NCI-H345 treated with DMSO at 0.1 percent for 48 hours (cell line): ENCODE results near the gene IMMT.

Experiments used
- DNase-seq: peaks from one replicate; lab custom pipeline; 2025; ENCODE audit not compliant: unreplicated experiment; lab: John Stamatoyannopoulos, UW

Gene IMMT

DNA sequence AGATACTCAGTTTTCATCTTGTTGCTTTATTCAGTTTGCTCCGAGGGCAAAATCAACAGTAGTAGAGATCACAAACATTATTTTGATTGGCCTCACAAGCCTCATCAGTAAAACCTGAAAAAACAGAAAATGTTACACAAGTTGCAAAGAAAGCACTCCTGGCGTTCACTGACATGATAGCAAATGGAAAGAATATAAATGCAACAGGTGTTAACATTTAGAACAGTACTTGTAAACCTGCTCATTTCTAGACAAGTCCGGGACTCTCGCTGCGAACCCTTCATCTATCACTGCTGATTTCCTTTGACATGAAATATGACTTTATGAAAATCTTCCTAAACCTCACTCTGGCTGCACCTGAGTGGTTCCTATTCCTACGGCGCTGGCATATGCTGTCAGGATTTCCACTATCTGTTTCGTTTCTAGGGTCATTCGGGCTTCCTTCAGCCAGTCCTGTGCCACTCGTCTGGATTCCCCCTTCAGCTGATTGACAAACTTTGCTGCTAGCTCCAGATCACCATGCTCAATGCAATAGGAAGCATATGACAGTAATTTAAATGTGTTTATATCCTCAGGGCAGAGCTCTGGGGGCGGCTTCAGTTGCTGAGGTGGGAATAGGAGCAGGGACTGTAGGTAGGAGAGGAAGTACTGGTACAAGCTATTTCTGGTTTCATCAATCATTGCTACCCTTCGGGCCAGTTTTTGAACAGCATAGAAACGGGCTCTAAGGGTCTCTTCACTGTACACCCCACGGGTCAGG lies 51.2 kb downstream of the IMMT start:
- no peak for DNase-seq

DNA sequence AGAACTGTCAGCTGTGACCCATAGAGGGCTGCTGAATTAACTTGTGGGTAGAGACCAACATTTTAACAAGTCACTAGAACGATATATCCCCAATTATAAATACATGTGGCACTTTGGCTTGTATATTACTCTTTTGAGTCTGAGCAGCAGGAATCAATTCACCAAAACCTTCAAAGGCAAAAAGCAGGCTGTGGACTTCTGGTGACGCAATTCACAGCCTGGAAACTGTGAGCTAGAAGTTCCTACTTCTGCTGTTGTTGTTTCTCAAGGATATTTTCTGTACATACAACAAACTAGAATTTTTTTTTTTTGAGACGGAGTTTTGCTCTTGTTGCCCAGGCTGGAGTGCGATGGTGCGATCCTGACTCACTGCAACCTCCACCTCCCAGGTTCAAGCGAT lies 52.0 kb downstream of the IMMT start:
- DNase-seq = no peak

DNA sequence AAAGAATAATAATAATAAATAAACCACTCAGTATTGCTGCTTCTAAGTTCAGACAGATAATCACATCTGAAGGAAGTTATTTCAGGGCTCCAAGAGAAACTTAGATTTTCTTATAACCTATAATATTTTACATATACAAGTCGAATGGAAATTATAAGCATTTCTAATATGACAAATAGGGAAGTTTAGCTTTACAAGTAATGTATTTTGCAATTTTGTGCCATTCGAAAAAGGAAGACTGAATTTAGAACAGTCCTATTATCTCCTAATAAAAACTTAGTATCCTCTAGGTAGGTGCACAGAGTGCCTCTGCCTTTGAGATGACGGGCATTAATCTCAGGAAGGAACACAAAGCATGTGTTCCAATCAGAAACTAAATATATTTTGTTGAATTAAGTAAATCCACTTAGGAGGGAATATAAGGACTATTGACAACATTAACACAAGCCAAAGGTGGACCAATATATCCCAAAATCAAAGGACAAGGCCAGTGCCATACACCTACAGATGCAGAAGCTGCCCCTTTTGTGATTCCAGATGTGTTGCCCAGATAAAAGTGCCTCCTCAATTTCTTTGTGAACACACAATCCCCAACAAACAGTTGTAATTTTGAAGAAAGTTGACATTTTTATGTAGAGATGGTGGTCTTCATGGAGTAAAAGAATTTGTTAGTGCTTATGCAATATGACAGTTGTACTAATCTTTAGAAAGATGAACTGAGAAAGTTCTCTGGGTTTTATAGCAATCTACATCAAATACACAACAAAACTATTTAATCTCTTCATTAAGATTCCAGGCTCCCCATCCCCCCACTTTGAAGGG lies 52.6 kb downstream of the IMMT start:
- no peak for DNase-seq

DNA sequence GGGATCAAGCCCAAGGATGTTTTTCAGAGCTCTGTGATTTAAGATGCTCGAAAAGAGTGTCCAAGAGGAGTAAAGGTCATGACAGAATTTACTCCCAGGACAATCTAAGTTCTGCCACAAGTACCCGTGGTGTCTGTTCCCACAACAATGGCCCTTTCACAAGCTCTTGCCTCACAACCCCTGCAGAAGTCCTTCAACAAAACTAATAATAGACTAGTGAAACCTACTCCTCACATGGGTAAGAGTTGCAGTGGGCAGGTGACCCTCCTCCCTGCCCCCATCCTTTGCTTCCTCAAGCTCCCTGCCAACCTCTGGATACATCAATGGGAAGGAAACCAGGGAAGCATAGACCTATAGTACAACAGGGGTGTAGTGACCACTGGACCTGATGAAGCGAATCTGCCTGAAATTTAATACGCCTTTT lies 54.3 kb downstream of the IMMT start:
- DNase-seq = no peak

DNA sequence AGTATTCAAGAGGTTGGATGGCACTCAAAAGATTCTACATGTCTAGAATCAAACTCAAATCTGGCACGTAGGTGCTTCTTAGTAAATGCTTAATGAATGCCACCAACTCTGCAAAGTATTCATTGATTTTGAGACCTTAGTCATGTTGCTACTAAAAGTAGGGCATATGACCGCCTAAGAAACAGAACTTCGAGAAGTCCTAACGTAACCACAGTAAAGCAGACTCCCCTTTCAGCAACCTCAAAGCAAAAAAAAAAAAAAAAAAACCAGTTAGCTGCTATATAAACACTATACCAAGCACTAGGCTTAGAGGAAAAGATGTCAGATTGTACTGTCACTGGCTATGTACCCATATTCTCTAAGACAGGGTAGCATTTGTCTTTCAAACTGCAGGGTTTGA lies 55.3 kb downstream of the IMMT start:
- DNase-seq = no peak

DNA sequence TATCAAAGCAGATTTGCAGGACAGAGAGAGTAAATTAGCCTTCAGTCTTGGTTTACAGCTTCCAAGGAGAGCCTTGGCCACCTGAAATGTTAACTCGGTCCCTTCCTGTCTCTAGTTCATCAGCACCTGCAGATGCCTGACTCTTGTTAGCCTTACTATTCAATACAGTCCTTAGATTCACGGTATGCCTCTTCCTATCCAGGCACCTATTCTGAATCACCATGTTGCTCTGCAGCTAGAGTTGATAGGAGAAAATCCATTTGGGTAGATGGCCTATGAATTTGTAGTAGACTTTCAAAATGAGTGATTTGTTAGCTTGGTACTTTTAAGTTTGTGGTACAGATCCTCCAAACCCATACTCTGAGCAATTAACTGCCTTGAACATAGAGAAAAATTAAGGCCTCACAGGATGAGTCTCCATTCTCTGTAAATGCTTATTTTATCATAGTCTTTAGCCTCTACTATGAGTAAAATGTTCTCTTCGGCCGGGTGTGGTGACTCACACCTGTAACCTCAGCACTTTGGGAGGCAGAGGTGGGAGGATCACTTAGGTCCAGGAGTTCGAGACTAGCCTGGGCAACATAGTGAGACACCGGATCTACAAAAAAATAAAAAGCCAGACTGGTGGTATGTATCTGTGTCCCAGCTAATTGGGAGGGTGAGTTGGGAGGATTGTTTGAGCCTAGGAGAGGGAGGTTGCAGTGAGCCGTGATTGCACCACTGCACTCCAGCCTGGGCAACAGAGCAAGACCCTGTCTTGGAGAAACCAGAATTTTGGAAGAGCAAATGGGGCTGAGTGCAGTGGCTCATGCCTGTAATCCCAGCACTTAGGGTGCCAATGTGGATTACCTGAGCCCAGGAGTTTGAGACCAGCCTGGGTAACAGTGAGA lies 56.3 kb downstream of the IMMT start:
- DNase-seq = no peak

DNA sequence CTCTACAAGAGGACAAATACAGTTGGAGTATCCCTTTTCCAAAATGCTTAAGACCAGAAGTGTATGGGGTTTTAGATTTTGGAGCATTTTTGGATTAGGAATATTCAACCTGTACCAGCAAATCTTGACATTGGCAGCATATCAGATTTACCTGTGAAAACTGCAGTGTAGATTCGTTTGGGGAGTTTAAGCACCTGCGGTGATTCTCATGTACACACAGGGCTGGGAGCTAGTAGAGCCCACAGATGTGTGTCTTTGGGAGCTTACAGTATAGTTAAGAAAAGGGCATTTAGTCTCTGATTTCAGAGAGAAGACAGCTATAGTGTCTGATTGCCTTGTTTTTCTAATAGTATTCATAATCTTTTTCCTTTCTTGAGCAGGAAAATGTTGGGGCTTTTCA lies 59.1 kb downstream of the IMMT start:
- no peak for DNase-seq

DNA sequence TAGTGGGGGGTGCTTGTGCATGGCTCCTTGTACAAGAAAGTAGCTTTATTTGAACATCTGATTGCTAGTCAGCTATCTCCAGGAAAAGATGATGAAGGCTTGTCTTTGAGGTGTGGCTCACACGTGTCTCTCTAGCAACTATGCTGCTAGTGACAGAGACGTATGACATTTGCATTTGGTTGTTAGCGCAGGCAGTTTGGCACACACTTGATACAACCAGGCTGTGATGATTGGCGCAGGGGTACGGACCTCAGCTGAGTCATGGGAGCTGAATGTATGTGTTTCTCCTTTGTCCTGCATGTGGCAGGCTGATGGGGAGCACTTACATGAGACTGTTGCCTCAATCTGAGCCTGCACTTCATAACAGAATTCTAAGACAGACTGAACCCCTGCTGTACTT lies 59.6 kb downstream of the IMMT start:
- DNase-seq = no peak

DNA sequence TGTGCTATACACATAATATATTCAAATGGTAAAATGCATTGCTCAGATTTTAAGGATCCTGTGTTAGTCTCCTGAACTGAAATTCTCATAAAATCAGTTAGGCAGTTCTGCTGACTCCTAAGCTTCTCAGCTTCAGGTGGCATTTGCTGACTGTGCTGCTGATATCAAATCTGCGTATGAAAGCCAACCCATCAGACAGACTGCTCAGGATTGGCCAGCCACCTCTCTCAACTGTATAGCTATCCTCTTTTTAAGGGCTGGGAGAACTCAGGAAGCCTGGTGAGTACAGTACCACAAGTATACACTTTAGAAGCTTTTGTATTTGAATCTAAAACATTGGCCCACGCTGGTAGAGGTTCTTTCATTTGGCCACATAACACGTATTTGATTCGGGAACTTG lies 60.6 kb downstream of the IMMT start:
- no peak for DNase-seq

DNA sequence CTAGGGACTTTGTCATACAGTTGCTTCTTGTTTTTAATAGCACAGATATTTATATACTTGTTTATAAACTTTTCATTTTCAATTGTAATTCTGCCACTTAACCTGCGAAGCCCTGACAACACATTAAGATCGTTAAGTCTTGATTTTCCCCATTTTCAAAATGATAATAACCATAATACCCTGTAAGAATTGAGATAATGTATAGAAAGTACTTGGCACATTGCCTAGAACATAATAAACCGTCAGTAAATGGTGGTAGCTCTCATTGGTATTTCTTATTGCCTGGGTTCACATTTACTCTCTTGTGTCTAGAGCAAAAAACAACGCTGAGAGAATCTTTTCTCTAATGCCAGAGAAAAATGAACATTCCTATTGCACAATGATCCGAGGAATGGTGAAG lies 70.6 kb downstream of the IMMT start:
- DNase-seq = no peak

DNA sequence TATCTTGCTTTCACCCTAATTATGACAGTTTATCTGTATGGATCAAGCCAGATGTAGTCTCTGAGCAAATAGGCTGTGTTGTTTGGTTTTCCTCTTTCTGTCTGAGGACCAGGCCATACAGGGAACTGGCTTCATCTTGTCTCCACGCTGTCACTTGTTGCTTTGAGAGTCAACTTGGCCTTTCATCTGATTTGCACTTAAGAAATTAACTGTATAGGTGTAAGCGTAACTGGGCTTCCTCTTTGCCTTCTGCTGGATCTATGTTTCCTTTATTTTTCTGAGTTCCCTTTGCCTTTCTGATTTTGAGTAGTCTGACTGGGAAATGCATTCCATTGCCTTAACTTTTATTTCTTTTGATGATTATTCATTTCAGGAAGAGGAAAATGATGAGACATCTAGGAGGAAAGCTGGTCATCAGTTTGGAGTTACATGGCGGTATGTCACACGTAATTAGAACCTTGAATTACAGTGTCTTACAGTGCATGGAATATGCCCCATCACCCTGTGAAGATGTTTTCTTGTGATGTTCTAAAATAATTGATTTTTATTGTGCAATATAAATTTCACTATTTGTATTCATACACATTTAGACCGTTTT lies 71.8 kb downstream of the IMMT start:
- no peak for DNase-seq

DNA sequence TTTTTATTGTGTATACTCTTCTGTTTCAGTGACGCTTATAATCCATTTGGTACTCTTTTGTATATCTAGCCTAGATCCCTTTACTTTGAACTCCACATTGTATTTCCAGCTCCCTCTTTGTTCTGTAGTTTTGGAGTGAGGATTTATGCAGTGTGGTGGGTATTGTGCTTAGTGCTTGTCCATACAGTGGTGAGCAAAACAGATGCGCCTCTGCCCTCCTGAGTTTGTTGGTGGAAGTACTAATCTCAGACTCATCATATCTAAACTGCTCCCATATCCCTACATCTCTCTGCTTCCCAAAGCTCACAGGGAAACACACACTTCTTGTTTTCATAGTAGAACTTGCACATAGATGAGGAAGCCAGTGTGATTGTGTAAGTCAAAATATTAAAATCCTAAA lies 77.1 kb downstream of the IMMT start:
- DNase-seq = no peak

DNA sequence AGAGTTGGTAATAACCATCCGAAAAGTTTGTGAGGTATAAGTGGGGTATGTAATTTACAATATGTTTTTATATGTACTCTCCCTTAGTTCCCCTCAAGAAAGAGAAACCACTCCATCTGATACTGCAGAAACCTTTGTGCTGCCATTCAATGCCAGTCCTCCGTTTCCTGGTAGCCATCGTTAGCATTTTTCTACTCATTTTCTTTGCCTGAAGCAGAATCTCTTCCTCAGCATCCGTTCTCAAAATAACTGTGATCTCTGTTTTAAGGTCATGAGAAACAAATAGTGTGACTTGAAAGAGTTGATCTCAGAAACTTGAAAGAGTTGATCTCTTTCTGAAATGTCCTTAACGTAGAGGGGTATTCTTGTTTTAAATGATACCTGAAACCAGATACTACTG lies 88.2 kb downstream of the IMMT start:
- no peak for DNase-seq

DNA sequence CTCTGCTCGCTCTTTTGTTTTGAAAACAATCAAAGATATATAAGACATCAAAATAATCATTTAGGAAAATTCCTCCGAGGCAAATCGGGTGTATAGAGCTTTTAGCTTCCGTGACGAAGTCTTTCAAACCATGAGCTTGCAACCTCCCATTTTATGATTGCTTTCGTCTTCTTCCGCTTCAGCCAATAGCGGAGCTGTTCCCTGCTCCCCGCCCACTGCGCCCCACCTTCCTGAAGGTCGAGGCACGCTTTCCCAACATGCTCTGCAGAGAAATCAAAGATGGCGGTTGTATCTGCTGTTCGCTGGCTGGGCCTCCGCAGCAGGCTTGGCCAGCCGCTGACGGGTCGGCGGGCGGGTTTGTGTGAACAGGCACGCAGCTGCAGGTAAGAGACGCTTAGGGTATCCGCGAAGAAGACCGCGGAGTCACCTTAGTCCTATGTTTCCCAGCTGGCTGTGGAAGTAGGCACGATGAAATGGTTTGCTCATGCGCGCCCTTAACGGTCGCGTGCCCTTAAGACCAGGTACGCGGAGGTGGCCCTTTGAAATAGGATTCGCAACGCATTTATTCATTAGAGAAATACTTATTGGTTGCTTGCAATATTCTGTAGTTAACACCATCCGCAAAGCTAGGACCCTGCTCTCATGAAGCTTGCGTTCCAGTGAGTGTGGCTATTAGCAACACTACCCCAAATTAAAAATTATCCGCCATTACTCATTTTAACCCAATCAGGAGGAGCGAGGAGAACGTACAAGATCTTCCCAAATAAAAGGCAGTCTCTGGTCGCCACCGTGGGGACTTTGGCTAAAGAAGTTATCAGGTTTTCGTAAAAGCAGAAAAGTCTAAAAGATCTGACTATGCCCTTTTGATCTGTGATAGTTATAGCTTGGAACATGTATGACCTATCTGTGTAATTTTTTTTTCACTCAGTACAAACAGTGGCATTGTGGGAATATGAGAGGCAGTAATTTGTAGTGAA lies 89.0 kb downstream of the IMMT start, which contains the start of gene PTCD3:
Gene PTCD3, plus strand, starts transcription at position 267 of the 977 bp plus-strand sequence. Its CDS starts 13 bp downstream, at position 280.
- DNase-seq = peak; percentile 98

DNA sequence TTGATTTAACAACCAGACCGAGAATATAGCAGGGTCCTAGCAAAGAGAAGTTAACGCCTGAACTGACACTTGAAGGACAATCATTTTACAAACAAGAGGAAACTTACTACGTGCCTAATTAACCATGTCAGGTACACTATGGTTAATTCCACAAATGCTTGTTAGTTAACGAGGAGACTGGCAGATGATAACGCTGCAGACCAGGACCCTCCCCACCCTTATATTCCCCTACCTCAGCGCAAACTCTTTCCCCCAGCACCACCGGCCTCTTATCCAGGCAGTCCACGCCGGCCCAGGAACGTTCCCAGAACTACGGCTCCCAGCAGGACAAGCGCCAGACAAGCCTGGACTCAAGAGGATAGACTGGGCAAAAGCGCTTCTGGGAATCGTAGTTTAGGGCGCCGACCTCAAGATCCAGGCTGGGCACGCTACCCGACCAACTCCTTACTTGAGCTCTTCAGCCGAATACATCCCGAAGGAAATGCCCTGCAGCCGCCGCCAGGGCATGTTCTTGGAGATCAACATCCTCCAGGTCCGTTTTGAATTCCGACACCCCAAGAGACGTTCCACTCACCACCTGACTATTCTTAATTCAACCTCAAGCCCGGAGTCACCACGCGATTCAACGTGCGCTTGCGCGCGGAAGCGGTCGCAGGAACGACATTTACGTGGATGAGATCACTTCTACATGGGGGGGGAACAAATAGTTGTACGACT lies 89.9 kb downstream of the IMMT start, which contains the start of gene POLR1A:
Gene POLR1A, minus strand, starts transcription at position 635 of the 717 bp plus-strand sequence. Its CDS starts 110 bp downstream, at position 525.
- peak; percentile 98 for DNase-seq

DNA sequence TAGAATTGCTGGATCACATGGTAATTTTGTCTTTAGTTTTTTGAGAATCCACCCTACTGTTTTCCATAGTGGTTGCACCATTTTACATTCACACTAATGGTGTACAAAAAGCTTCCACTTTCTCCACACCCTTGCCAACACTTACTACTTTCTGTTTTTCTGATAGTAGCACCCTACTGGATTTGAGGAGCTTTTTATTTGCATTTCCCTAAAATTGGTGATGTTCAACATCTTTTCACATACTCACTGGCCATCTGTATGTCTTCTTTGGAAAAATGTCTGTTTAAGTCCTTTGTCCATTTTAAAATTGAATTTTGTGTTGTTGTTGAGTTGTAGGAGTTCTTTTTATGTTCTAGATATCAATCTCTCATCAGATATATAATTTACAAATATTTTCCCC lies 93.1 kb downstream of the IMMT start:
- DNase-seq = no peak

DNA sequence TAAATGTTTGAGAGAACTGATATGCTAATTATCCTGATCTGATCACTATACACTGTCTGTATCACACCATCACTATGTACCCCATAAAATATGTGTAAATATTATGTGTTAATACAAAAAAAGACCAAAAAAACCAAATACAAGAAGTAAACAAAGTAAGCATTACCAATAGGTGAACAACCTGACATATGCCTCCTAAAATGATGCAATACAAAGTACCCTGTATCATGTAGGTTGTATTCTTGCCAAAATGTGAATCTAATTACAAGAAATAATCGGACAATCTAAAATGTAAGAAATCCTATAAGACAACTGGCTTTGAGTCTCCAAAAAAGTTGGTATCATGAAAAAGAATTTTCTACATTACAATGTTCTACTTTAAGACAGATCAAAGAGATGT lies 97.3 kb downstream of the IMMT start:
- DNase-seq = no peak

DNA sequence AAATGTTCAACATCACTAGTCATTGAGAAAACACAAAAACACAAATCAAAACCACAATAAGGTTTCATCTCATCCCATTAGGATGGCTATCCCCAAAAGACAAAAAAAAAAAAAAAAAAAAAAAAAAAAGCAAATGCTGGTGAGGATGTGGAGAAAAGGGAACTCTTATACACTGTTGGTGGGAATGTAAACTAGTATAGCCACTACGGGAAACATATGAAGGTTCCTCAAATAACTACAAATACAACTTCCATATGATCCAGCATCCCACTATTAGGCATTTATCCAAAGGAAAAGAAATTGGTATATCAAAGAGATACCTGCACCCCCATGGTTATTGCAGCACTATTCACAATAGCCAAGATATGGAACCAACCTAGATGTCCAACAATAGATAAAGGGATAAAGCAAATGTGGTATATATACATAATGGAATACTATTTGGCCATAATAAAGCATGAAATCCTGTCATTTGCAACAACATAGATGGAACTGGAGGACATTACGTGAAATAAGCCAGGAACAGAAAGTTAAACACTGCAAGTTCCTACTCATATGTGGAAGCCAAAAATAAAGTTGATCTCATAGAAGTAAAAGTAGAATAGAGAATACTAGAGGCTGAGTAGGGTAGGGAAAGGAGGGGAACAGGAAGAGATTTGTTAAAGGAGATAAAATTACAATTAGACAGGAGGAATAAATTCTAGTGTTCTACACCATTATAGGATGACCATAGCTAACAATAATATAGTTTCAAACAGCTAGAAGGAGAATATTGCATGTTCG lies 98.0 kb downstream of the IMMT start:
- no peak for DNase-seq
